Activated B cell treated with CpG ODN at 0.5 μM for 24 hours (primary cell): ENCODE measurements around the gene SMIM44. TPM values are rescaled to one million over a fixed set of nuclear protein-coding genes. Genes with fewer than 3 reads are reported as not detected.

Experiments
- ATAC-seq: fragments of 200-7000 bp; cut with Tn5 transposase; one replicate; pipeline ENCODE4 v1.10.0; 2021; ENCODE audit warnings: low read depth, mild to moderate bottlenecking, moderate library complexity
- CTCF ChIA-PET: fragments of 350-600 bp; sonication (Branson Sonifier 250); formaldehyde crosslinking; loops from one replicate; lab custom pipeline; 2021; ENCODE audit warnings: antibody characterized with exemption; lab: Charles Lee
- POLR2A ChIA-PET: fragments of 350-600 bp; sonication (Branson Sonifier 250); formaldehyde crosslinking; loops from one replicate; lab custom pipeline; 2021; ENCODE audit warnings: antibody characterized with exemption; lab: Charles Lee
- DNase-seq: peaks from one replicate; pipeline ENCODE4 v3.0.0; 2022
- H3K27ac Mint-ChIP-seq: one replicate; pipeline ENCODE4 v1.8.0; 2020; ENCODE audit warnings: mixed read lengths
- H3K27me3 Mint-ChIP-seq: one replicate; pipeline ENCODE4 v1.8.0; 2021; ENCODE audit warnings: mixed read lengths
- H3K36me3 Mint-ChIP-seq: one replicate; pipeline ENCODE4 v1.8.0; 2021; ENCODE audit warnings: low read depth, mixed read lengths
- H3K4me1 Mint-ChIP-seq: one replicate; pipeline ENCODE4 v1.8.0; 2021; ENCODE audit warnings: mixed read lengths
- H3K4me3 Mint-ChIP-seq: one replicate; pipeline ENCODE4 v1.8.0; 2020; ENCODE audit warnings: mild to moderate bottlenecking, mixed read lengths
- H3K9me3 Mint-ChIP-seq: one replicate; pipeline ENCODE4 v1.8.0; 2020; ENCODE audit warnings: mixed read lengths
- intact Hi-C: fragments of 100-400 bp; cut with micrococcal nuclease; formaldehyde crosslinking; loops from one replicate; pipeline ENCODE4 v1.15.1; 2024
- total RNA-seq: library from RNA; stranded (reverse); gene quantifications from 2 replicates; pipeline ENCODE4 v1.2.3, GENCODE V29; 2022
- TF ChIP-seq, protein P1 (sequence below): fragments of 200-600 bp; IDR thresholded peaks from one replicate; pipeline ENCODE4 v1.8.0; 2022; ENCODE audit warnings: antibody characterized with exemption, mild to moderate bottlenecking

SMIM44 gene
- total RNA-seq, 1 donor from 2014 or later, result not detected

DNA sequence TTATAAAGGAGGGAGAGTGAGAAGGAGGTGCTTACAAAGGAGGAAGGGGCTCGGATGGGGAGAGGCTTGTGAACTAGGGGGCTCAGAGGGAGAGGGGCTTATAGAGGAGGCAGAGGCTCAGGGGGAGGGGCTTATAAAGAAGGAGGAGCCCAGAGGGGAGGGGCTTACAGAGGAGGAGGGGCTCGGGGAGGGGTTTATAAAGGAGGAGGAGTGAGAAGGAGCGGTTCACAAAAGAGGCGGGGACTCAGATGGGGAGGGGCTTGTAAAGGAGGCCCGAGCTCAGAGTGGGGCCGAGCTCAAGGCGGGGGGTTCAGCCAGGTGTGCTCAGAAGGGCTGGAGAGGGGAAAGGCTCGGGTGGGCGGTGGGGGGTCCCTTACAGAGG is 3.4 kb downstream of the SMIM44 start:
- Mint-ChIP-seq H3K27ac (no peak overlapping the region), H3K4me3 (no peak overlapping the region), H3K4me1 (peaks cover 16% of the 10 kb centered on the region), H3K9me3 (no peaks in the 10 kb centered on the region), H3K36me3 (no peaks in the 10 kb centered on the region), H3K27me3 (no peaks in the 10 kb centered on the region)
- ChIA-PET CTCF (interaction anchor here (0.6 to 1.2 kb wide), 2 partner anchors 21 to 50 kb away, joined by 3 to 6 read pairs; no protein-coding TSS in a partner anchor), POLR2A (interaction anchor here (1.4 to 1.9 kb wide), 2 partner anchors 20 to 283 kb away, joined by 6 to 17 read pairs; partner anchors contain the start of genes DOHH and MRPL54)
- intact Hi-C loops, result no loop called here
- ATAC-seq (peak; percentile 29), DNase-seq (no peak)
- TF ChIP-seq, protein P1, sequence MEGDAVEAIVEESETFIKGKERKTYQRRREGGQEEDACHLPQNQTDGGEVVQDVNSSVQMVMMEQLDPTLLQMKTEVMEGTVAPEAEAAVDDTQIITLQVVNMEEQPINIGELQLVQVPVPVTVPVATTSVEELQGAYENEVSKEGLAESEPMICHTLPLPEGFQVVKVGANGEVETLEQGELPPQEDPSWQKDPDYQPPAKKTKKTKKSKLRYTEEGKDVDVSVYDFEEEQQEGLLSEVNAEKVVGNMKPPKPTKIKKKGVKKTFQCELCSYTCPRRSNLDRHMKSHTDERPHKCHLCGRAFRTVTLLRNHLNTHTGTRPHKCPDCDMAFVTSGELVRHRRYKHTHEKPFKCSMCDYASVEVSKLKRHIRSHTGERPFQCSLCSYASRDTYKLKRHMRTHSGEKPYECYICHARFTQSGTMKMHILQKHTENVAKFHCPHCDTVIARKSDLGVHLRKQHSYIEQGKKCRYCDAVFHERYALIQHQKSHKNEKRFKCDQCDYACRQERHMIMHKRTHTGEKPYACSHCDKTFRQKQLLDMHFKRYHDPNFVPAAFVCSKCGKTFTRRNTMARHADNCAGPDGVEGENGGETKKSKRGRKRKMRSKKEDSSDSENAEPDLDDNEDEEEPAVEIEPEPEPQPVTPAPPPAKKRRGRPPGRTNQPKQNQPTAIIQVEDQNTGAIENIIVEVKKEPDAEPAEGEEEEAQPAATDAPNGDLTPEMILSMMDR, result no peak

GRCh38 chr19:3479177-3479833 is 3.9 kb downstream of the SMIM44 start:
- Mint-ChIP-seq H3K27me3 (no peaks in the 10 kb centered on the region), H3K4me1 (peaks cover 16% of the 10 kb centered on the region), H3K27ac (no peak overlapping the region), H3K4me3 (peak overlapping the region; percentile 72), H3K36me3 (no peaks in the 10 kb centered on the region), H3K9me3 (no peaks in the 10 kb centered on the region)
- peak; percentile 86 for ATAC-seq
- ChIA-PET CTCF (interaction anchor here (0.6 to 1.2 kb wide), 2 partner anchors 22 to 50 kb away, joined by 3 to 6 read pairs; no protein-coding TSS in a partner anchor), POLR2A (interaction anchor here (0.7 to 1.9 kb wide), 3 partner anchors 21 to 283 kb away, joined by 4 to 17 read pairs (median 6); partner anchors contain the start of genes DOHH and MRPL54)
- no peak for DNase-seq
- intact Hi-C loops, result no loop called here
- TF ChIP-seq, protein P1, result no peak

- DNase-seq (no peak), ATAC-seq (peak; percentile 3)
- Mint-ChIP-seq H3K4me1 (peaks cover 16% of the 10 kb centered on the region), H3K27me3 (no peaks in the 10 kb centered on the region), H3K27ac (peak overlapping the region; percentile 55), H3K36me3 (no peaks in the 10 kb centered on the region), H3K4me3 (peak overlapping the region; percentile 72), H3K9me3 (no peaks in the 10 kb centered on the region)
- ChIA-PET CTCF (interaction anchor here (1.2 kb wide), 1 partner anchor 49 kb away, joined by 6 read pairs; no protein-coding TSS in a partner anchor), POLR2A (interaction anchor here (0.7 to 1.9 kb wide), 3 partner anchors 22 to 284 kb away, joined by 4 to 17 read pairs (median 6); partner anchors contain the start of genes DOHH and MRPL54)
- TF ChIP-seq, protein P1, result no peak
- intact Hi-C loops, result no loop called here
Observed at GRCh38 chr19:3478409-3479176, 4.6 kb downstream of the SMIM44 start.

DNA sequence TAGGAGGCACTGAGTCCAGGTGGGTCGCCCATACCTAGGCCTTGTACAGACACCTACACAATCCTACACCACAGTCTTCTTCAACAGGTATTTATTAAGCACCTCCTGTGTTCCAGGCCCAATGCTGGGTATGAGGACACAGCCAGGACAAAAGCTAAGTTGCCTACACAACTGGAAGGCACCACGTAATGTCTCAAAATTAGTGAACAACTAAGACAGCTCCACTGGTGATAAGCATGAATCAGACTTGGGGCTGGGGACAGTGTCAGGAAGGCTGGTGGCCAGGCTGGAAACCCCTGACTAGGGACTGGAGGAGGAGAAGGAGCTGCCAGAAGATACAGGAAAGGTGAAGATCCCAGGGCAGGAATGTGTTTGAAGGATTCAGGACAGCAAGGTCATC is 5.3 kb downstream of the SMIM44 start:
- no peak overlapping the region for H3K4me3 Mint-ChIP-seq
- TF ChIP-seq, protein P1, result no peak
- H3K27ac Mint-ChIP-seq, result no peak overlapping the region
- DNase-seq, result no peak
- ChIA-PET CTCF (no interaction called here), POLR2A (interaction anchor here (1.9 kb wide), 1 partner anchor 285 kb away, joined by 17 read pairs; the partner anchor contains the start of gene MRPL54)
- peaks cover 16% of the 10 kb centered on the region for H3K4me1 Mint-ChIP-seq
- H3K9me3 Mint-ChIP-seq, result no peaks in the 10 kb centered on the region
- intact Hi-C loops, result no loop called here
- H3K36me3 Mint-ChIP-seq, result no peaks in the 10 kb centered on the region
- no peaks in the 10 kb centered on the region for H3K27me3 Mint-ChIP-seq
- no peak for ATAC-seq

DNA sequence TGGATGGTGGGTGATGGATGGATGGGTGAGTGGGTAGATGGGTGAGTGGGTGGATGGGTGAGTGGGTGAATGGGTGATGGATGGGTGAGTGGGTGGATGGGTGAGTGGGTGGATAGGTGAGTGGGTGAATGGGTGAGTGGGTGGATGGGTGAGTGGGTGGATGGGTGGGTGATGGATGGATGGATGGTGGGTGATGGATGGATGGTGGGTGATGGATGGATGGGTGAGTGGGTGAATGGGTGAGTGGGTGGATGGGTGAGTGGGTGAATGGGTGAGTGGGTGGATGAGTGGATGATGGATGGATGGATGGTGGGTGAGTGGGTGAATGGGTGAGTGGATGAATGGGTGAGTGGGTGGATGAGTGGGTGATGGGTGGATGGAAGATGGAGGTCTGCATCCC is 5.7 kb downstream of the SMIM44 start:
- H3K36me3 Mint-ChIP-seq, result no peaks in the 10 kb centered on the region
- H3K27ac Mint-ChIP-seq, result no peak overlapping the region
- H3K27me3 Mint-ChIP-seq, result no peaks in the 10 kb centered on the region
- TF ChIP-seq, protein P1, result no peak
- CTCF ChIA-PET, result no interaction called here
- intact Hi-C loops, result no loop called here
- POLR2A ChIA-PET, result no interaction called here
- H3K4me3 Mint-ChIP-seq, result no peak overlapping the region
- no peaks in the 10 kb centered on the region for H3K9me3 Mint-ChIP-seq
- no peak for DNase-seq
- H3K4me1 Mint-ChIP-seq, result peaks cover 16% of the 10 kb centered on the region
- no peak for ATAC-seq
